Kidney (tissue), 14 donors: ENCODE data around the gene ACOT12. TPM values are rescaled to one million over a fixed set of nuclear protein-coding genes. Genes with fewer than 3 reads are reported as not detected.

Experiments used
- DNase-seq, 5 donors: peaks; one replicate each; pipeline ENCODE4 v3.0.0-alpha.2; 2013 to 2020
- FAIRE-seq: peaks from 2 replicates; lab custom pipeline; 2012; peaks lifted over from hg19 to GRCh38; lab: Jason Lieb, UNC
- H3K27ac ChIP-seq, 2 donors: one replicate each; pipeline ENCODE4 v1.7.0; 2013; ENCODE audit warnings: low read depth in 2 of 2, low read length in 2 of 2, inconsistent platforms in 1 of 2
- H3K27me3 ChIP-seq: one replicate; pipeline ENCODE4 v1.7.1; 2013; ENCODE audit warnings: low read length, inconsistent platforms; ENCODE audit not compliant: control insufficient read depth, insufficient read depth
- H3K36me3 ChIP-seq, 3 donors: one replicate each; pipeline versions ENCODE4 v1.7.0 to v1.7.1; 2013; ENCODE audit warnings: low read length in 3 of 3, control low read depth in 1 of 3, inconsistent platforms in 1 of 3; ENCODE audit not compliant: insufficient read depth in 3 of 3, control insufficient read depth in 2 of 3
- H3K4me1 ChIP-seq, 3 donors: one replicate each; pipeline versions ENCODE4 v1.7.0 to v1.7.1; 2013; ENCODE audit warnings: low read length in 3 of 3, inconsistent platforms in 1 of 3, low read depth in 1 of 3; ENCODE audit not compliant: control insufficient read depth in 2 of 3, insufficient read depth in 2 of 3
- H3K4me3 ChIP-seq, 3 donors: one replicate each; pipeline versions ENCODE4 v1.7.0 to v1.8.1; 2013; ENCODE audit warnings: low read length in 3 of 3, control low read depth in 1 of 3, inconsistent platforms in 1 of 3
- H3K9ac ChIP-seq, 3 donors: one replicate each; pipeline versions ENCODE4 v1.7.0 to v1.7.1; 2013; ENCODE audit warnings: low read length in 3 of 3, control low read depth in 1 of 3, inconsistent platforms in 1 of 3
- H3K9me3 ChIP-seq, 3 donors: one replicate each; pipeline versions ENCODE4 v1.7.0 to v1.7.1; 2013; ENCODE audit warnings: low read length in 3 of 3, control low read depth in 1 of 3, inconsistent platforms in 1 of 3; ENCODE audit not compliant: control insufficient read depth in 2 of 3, insufficient read depth in 1 of 3
- intact Hi-C: fragments of 100-400 bp; cut with DNase I; formaldehyde crosslinking; loops from one replicate; pipeline ENCODE4 v1.11.1; 2022
- polyA plus RNA-seq: library from polyadenylated mRNA; stranded (reverse); fragments of 350-450 nt; fragmentation: Illumina TruSeq; extraction: RNeasy Lipid Tissue Mini Kit (QIAGEN cat#74804); gene quantifications from one replicate; pipeline ENCODE4 v1.2.3, GENCODE V29; 2014; ENCODE audit warnings: low read depth, low replicate concordance; ENCODE audit not compliant: insufficient read depth
- total RNA-seq: library from RNA; stranded (reverse); fragmentation: NEBNext Ultra II Directional; extraction: Animal tissue kit (Norgen Biotek cat#: 25700); gene quantifications from one replicate; pipeline ENCODE4 v1.2.1, GENCODE V29; 2021
- TF ChIP-seq, protein P1 (sequence below): IDR thresholded peaks from 3 replicates; pipeline ENCODE4 v1.5.1; 2012; ENCODE audit warnings: mild to moderate bottlenecking, moderate library complexity, borderline replicate concordance; ENCODE audit not compliant: insufficient read depth; ENCODE audit errors: extremely low read depth
- donor health status: control.
- donor health status: control.
- donor health status: control.
- donor health status: control.
- donor health status: control.
- donor health status: DM: yes; HTN: yes; CAD: no.
- donor health status: Normal renal cell carcinoma (clear cell type).

Gene ACOT12
- total and polyA plus RNA-seq, 2 donors from 2014 or later, result 2.2 TPM; not detected in 1

DNA sequence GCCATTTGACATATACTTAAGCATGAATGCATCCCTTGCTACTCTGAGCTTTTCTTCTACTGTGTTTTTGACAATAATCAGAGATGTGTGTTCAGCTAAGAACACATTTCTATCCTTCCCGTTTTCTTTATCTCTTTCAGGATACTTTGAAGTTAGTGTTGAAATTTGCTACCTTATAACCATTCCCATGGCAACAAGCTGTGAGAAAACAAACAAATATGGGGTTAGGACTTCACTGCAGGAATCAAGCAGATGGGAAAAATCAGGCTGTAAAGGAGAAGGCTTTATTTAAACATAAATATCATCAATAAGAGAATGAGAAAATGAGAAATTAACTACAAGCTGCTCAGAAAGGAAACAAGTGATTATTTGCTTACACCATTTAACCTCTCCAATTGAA lies 57.4 kb downstream of the ACOT12 start:
- Histone ChIP-seq H3K9ac (no peak overlapping the region), H3K36me3 (no peaks in the 10 kb centered on the region), H3K27ac (no peak overlapping the region), H3K27me3 (no peaks in the 10 kb centered on the region), H3K9me3 (no peaks in the 10 kb centered on the region), H3K4me3 (no peak overlapping the region), H3K4me1 (peaks cover 0 to 6% (median 0%) of the 10 kb centered on the region in 3 donors)
- TF ChIP-seq, protein P1, sequence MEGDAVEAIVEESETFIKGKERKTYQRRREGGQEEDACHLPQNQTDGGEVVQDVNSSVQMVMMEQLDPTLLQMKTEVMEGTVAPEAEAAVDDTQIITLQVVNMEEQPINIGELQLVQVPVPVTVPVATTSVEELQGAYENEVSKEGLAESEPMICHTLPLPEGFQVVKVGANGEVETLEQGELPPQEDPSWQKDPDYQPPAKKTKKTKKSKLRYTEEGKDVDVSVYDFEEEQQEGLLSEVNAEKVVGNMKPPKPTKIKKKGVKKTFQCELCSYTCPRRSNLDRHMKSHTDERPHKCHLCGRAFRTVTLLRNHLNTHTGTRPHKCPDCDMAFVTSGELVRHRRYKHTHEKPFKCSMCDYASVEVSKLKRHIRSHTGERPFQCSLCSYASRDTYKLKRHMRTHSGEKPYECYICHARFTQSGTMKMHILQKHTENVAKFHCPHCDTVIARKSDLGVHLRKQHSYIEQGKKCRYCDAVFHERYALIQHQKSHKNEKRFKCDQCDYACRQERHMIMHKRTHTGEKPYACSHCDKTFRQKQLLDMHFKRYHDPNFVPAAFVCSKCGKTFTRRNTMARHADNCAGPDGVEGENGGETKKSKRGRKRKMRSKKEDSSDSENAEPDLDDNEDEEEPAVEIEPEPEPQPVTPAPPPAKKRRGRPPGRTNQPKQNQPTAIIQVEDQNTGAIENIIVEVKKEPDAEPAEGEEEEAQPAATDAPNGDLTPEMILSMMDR, result no peak
- FAIRE-seq (no peak), DNase-seq (peak in 2 of 5 donors; percentile 46 to 56)
- intact Hi-C loops, result no loop called here

DNA sequence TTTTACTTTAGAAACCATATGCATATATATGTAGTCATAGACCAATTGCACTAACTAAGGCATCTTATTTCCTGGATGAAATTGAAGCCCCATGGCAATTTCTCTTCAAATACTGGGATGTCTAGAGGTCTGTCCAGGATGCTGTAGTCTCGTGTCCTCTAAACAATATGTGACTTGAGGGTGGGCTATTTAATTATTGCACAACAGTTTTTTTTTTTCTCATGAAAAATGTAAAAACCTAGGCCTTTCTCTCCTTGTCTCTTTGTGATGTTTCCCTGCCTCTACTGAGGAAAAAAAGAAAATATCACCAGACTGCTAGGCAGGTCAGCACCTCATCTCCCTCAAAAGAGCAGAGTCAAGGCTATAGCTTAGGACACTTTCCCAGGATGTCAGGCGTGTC lies 58.0 kb downstream of the ACOT12 start:
- TF ChIP-seq, protein P1, result no peak
- intact Hi-C loops, result no loop called here

DNA sequence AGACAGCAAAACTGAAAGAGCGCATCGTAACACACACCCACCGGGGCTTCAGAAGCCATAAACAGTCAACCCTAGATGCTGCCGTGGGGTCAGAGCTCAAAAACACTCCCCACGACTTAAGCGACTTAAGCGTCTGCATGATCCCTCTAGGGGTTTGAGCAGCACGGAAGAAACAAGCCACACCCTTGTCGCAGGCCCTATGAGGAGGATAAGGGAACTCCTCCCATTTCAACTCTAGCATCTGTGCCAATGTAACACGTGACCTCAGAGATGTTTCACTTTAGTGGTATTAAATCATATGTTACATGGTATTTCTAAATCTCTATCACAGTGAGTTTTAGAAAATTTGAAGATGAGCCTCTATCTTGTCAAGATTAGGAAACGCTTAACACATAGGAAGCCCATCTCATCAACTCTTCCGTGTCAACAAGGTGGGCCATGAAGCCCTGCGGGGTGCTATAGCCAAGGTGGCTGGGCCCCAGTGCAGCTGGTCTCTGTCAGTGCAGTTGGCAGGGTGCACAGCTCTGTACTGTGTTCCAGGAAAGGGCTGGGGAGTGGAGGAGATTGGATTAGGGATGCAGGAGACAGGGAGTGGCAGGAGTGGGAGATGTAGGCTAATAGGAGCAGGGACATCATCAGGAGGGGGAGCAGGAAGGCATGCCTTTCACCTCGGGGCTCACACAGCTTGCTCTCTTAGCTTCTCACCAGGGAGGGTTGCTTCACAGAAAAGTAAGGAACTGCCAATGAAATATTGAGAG lies 59.5 kb downstream of the ACOT12 start:
- H3K27ac ChIP-seq, result no peak overlapping the region
- no peaks in the 10 kb centered on the region for H3K36me3 ChIP-seq
- TF ChIP-seq, protein P1, result no peak
- DNase-seq (no peak), FAIRE-seq (no peak)
- H3K9ac ChIP-seq, result no peak overlapping the region
- no peaks in the 10 kb centered on the region for H3K27me3 ChIP-seq
- no peaks in the 10 kb centered on the region for H3K4me1 ChIP-seq
- H3K9me3 ChIP-seq, result no peaks in the 10 kb centered on the region
- H3K4me3 ChIP-seq, result no peak overlapping the region
- intact Hi-C loops, result no loop called here

More for the DNA sequence above, 58.0 kb downstream of the ACOT12 start:
- H3K4me3 ChIP-seq, result no peak overlapping the region
- no peaks in the 10 kb centered on the region for H3K4me1 ChIP-seq
- DNase-seq (no peak), FAIRE-seq (no peak)
- no peak overlapping the region for H3K27ac ChIP-seq
- H3K9ac ChIP-seq, result no peak overlapping the region
- H3K36me3 ChIP-seq, result no peaks in the 10 kb centered on the region
- no peaks in the 10 kb centered on the region for H3K9me3 ChIP-seq
- no peaks in the 10 kb centered on the region for H3K27me3 ChIP-seq
